Endothelial cell of umbilical vein (primary cell): ENCODE results near the gene VPS51. TPM values are rescaled to one million over a fixed set of nuclear protein-coding genes. Genes with fewer than 3 reads are reported as not detected.

Experiments used
- BruUV-seq: library from RNA; stranded (reverse); fragments of 400-500 nt; replicated peaks from 2 replicates; lab custom pipeline; 2021; lab: Mats Ljungman, UMichigan
- CTCF ChIA-PET: fragments of 300-600, 350-600 bp; sonication (Branson Sonifier 250); formaldehyde crosslinking; loops from one replicate; lab custom pipeline; 2021; ENCODE audit warnings: antibody characterized with exemption, inconsistent platforms; lab: Charles Lee
- POLR2A ChIA-PET: fragments of 300-600, 350-600 bp; sonication (Branson Sonifier 250); formaldehyde crosslinking; loops from one replicate; lab custom pipeline; 2021; ENCODE audit warnings: antibody characterized with exemption, inconsistent platforms; lab: Charles Lee
- DNase-seq: peaks from one replicate; pipeline ENCODE4 v3.0.0-alpha.2; 2011; ENCODE audit warnings: low read depth, low spot score
- FAIRE-seq: peaks from 2 replicates; lab custom pipeline; 2011; peaks lifted over from hg19 to GRCh38; lab: Jason Lieb, UNC
- H2AFZ ChIP-seq: 2 replicates; pipeline ENCODE4 v1.6.0; 2012; ENCODE audit warnings: low read depth, low read length, control low read depth, inconsistent platforms
- H3K27ac ChIP-seq: 2 replicates; pipeline ENCODE4 v1.5.1; 2011; ENCODE audit warnings: low read depth, mild to moderate bottlenecking, control low read depth, low read length, moderate library complexity; ENCODE audit not compliant: insufficient read depth
- H3K27me3 ChIP-seq, 2 experiments: 2 replicates each; pipeline versions ENCODE4 v1.6.0 to v1.6.1; 2011; ENCODE audit warnings: low read length in 2 of 2, mixed read lengths in 1 of 2; ENCODE audit not compliant: control insufficient read depth in 2 of 2, insufficient read depth in 2 of 2
- H3K36me3 ChIP-seq, 2 experiments: 2 replicates in 1 of 2; 3 replicates in 1 of 2; pipeline ENCODE4 v1.5.1; 2011; ENCODE audit warnings: low read length in 2 of 2, mild to moderate bottlenecking in 1 of 2, moderate library complexity in 1 of 2; ENCODE audit not compliant: control insufficient read depth in 2 of 2, insufficient read depth in 2 of 2; ENCODE audit errors: extremely low read depth in 1 of 2
- H3K4me1 ChIP-seq: 3 replicates; pipeline ENCODE4 v1.5.1; 2011; ENCODE audit warnings: mild to moderate bottlenecking, low read length; ENCODE audit not compliant: control insufficient read depth, insufficient read depth; ENCODE audit errors: extremely low read depth
- H3K4me2 ChIP-seq: 2 replicates; pipeline ENCODE4 v1.6.1; 2011; ENCODE audit warnings: low read length, control low read depth, mixed read lengths; ENCODE audit not compliant: insufficient read depth
- H3K4me3 ChIP-seq, 3 experiments: fragments of 200-600 bp in 1 of 3; sonication (generic), shearing (Covaris generic) in 1 of 3; replicated peaks in 1 of 3; 2 replicates each; pipeline ENCODE4 v1.5.1; 2011 to 2016; ENCODE audit warnings: control low read depth in 3 of 3, low read length in 3 of 3, mild to moderate bottlenecking in 2 of 3, inconsistent platforms in 1 of 3, low read depth in 1 of 3, moderate library complexity in 1 of 3; ENCODE audit not compliant: insufficient read depth in 1 of 3
- H3K79me2 ChIP-seq: 2 replicates; pipeline ENCODE4 v1.6.0; 2012; ENCODE audit warnings: low read length, inconsistent platforms; ENCODE audit not compliant: control insufficient read depth, insufficient read depth
- H3K9ac ChIP-seq: replicated peaks from 2 replicates; pipeline ENCODE3; 2011; ENCODE audit warnings: low read length, control low read depth; ENCODE audit not compliant: insufficient read depth; ENCODE audit errors: extremely low read depth
- H3K9me1 ChIP-seq: replicated peaks from 3 replicates; pipeline ENCODE4 v1.6.0; 2011; ENCODE audit warnings: mild to moderate bottlenecking, low read length; ENCODE audit not compliant: control insufficient read depth, insufficient read depth; ENCODE audit errors: extremely low read depth
- H3K9me3 ChIP-seq: replicated peaks from 2 replicates; pipeline ENCODE4 v1.5.1; 2012; ENCODE audit warnings: low read length, inconsistent platforms; ENCODE audit not compliant: control insufficient read depth, insufficient read depth
- H4K20me1 ChIP-seq: replicated peaks from 2 replicates; pipeline ENCODE3; 2011; ENCODE audit warnings: mild to moderate bottlenecking, low read length; ENCODE audit not compliant: control insufficient read depth, insufficient read depth; ENCODE audit errors: extremely low read depth
- EZH2 ChIP-seq: IDR thresholded peaks from 2 replicates; pipeline ENCODE4 v1.6.1; 2012; ENCODE audit warnings: borderline replicate concordance, low read depth, mild to moderate bottlenecking, moderate library complexity, low read length, inconsistent platforms; ENCODE audit not compliant: severe bottlenecking
- FOS ChIP-seq: IDR thresholded peaks from 2 replicates; pipeline ENCODE4 v1.6.1; 2011; ENCODE audit warnings: mild to moderate bottlenecking, low read length, moderate library complexity, borderline replicate concordance; ENCODE audit not compliant: insufficient read depth
- GATA2 ChIP-seq: IDR thresholded peaks from 2 replicates; pipeline ENCODE4 v1.7.0; 2011; ENCODE audit warnings: low read depth, mild to moderate bottlenecking, moderate library complexity, mixed read lengths, low read length; ENCODE audit not compliant: insufficient read length, insufficient read depth
- JUN ChIP-seq: IDR thresholded peaks from 2 replicates; pipeline ENCODE4 v1.6.1; 2011; ENCODE audit warnings: borderline replicate concordance, low read depth; ENCODE audit not compliant: insufficient read length, insufficient read depth
- MYC ChIP-seq: IDR thresholded peaks from one replicate; pipeline ENCODE4 v1.6.1; 2011; ENCODE audit warnings: mild to moderate bottlenecking, low read depth, low read length
- POLR2A ChIP-seq: IDR thresholded peaks from 2 replicates; pipeline ENCODE4 v1.6.1; 2012; ENCODE audit warnings: low read depth, mild to moderate bottlenecking, control low read depth, low read length
- POLR2AphosphoS5 ChIP-seq: IDR thresholded peaks from 2 replicates; pipeline ENCODE4 v1.6.1; 2012; ENCODE audit warnings: low read depth, mild to moderate bottlenecking, control low read depth, low read length, moderate library complexity; ENCODE audit not compliant: insufficient read depth
- dilution Hi-C: fragments of 300-500 bp; cut with MboI; formaldehyde crosslinking; loops from one replicate; pipeline ENCODE4 v1.15.0; 2019; ENCODE audit warnings: low sequenced_read_pairs; ENCODE audit not compliant: extremely low pct_ligation_motif_present
- intact Hi-C: fragments of 100-400 bp; cut with micrococcal nuclease; formaldehyde crosslinking; loops from one replicate; pipeline ENCODE4 v1.10.0; 2022
- polyA plus RNA-seq, 4 experiments: library from polyadenylated mRNA; depleted of rRNA in 3 of 4; stranded (reverse) in 3 of 4; unstranded in 1 of 4; fragments of >200 nt; gene quantifications; 2 replicates each; pipeline versions ENCODE4 v1.2.1 to v1.2.3, GENCODE V29; 2011 to 2012; ENCODE audit warnings: missing spikeins in 1 of 4
- total RNA-seq: library from RNA; stranded (reverse); gene quantifications from 2 replicates; pipeline ENCODE4 v1.2.3, GENCODE V29; 2021
- TF ChIP-seq, protein P1 (sequence below), 2 donors: IDR thresholded peaks; 1 replicate in 1 of 2; 2 replicates in 1 of 2; pipeline ENCODE4 v1.5.1; 2011; ENCODE audit warnings: low read length in 2 of 2, mild to moderate bottlenecking in 2 of 2, moderate library complexity in 2 of 2, control low read depth in 1 of 2, inconsistent platforms in 1 of 2, low read depth in 1 of 2; ENCODE audit not compliant: insufficient read depth in 1 of 2; ENCODE audit errors: extremely low read depth in 1 of 2
- TF ChIP-seq, protein P2 (sequence below): IDR thresholded peaks from 2 replicates; pipeline ENCODE4 v1.6.1; 2011; ENCODE audit not compliant: insufficient read depth, insufficient read length

VPS51 gene
- total and polyA plus RNA-seq, 2 donors (not counting 3 experiments of a cell fraction or from before 2014, with no cell fraction given) = 108 to 146 TPM

DNA sequence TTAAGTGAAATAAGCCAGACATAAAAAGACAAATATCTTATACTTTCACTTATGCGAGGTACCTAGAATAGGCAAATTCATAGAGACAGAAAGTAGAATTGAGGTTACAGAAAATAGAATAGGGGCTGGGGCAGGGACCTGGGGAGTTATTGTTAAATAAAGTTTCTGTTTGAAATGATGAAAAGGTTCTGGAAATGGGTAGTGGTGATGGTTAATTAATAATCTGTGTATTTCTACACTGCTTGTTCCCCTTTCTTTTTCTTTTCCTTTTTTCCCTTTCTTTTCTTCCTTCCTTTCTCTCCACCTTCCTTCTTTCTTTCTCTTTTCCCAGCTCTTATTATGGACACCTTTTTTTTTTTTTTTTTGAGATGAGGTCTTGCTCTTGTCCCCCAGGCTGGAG, 40.5 kb upstream of the VPS51 start:
- FAIRE-seq (no peak), DNase-seq (no peak)
- Histone ChIP-seq H2AFZ (no peak overlapping the region), H3K9me3 (no peaks in the 10 kb centered on the region), H3K9ac (no peak overlapping the region), H3K9me1 (no peaks in the 10 kb centered on the region), H4K20me1 (no peaks in the 10 kb centered on the region), H3K4me2 (no peak overlapping the region), H3K27me3 (no peaks in the 10 kb centered on the region), H3K27ac (no peak overlapping the region), H3K36me3 (no peaks in the 10 kb centered on the region), H3K4me1 (no peaks in the 10 kb centered on the region), H3K79me2 (no peaks in the 10 kb centered on the region), H3K4me3 (no peak overlapping the region)
- intact Hi-C loops = no loop called here
- TF ChIP-seq, protein P1, sequence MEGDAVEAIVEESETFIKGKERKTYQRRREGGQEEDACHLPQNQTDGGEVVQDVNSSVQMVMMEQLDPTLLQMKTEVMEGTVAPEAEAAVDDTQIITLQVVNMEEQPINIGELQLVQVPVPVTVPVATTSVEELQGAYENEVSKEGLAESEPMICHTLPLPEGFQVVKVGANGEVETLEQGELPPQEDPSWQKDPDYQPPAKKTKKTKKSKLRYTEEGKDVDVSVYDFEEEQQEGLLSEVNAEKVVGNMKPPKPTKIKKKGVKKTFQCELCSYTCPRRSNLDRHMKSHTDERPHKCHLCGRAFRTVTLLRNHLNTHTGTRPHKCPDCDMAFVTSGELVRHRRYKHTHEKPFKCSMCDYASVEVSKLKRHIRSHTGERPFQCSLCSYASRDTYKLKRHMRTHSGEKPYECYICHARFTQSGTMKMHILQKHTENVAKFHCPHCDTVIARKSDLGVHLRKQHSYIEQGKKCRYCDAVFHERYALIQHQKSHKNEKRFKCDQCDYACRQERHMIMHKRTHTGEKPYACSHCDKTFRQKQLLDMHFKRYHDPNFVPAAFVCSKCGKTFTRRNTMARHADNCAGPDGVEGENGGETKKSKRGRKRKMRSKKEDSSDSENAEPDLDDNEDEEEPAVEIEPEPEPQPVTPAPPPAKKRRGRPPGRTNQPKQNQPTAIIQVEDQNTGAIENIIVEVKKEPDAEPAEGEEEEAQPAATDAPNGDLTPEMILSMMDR (IDR thresholded peaks at IDR 0.05; ENCODE audit: extremely low read depth in 1 of 2, insufficient read depth in 1 of 2, low read depth in 1 of 2, low read length in 2 of 2) = no peak
- TF ChIP-seq GATA2 (no peak), MYC (no peak), FOS (no peak), JUN (no peak), EZH2 (no peak), POLR2AphosphoS5 (no peak), POLR2A (no peak)
- TF ChIP-seq, protein P2, sequence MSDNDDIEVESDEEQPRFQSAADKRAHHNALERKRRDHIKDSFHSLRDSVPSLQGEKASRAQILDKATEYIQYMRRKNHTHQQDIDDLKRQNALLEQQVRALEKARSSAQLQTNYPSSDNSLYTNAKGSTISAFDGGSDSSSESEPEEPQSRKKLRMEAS = no peak
- dilution Hi-C loops = no loop called here
- BruUV-seq = no TSS peak
- ChIA-PET CTCF (no interaction called here), POLR2A (interaction anchor here (0.6 kb wide), 2 partner anchors 10 to 177 kb away, joined by 3 to 6 read pairs; partner anchors contain the start of gene EHD1)
